ENCODE results near the gene KCNK15.

GRCh38 chr20:44733341-44734069 lies 12.2 kb upstream of the KCNK15 start:
- TF ChIP-seq EZH2 (optimal IDR thresholded peaks at IDR 0.05; ENCODE audit: low read depth, low read length): no peak
- peak; percentile 83 for TF ChIP-seq CTCF (IDR thresholded peaks at IDR 0.05; ENCODE audit: low read length)

Data from MM.1S (cell line).